Muscle layer of duodenum (tissue), 2 donors: Measurements from ENCODE around the gene DHX8.

Experiments
- H3K27ac ChIP-seq: one replicate; pipeline ENCODE4 v1.7.0; 2013; ENCODE audit warnings: mild to moderate bottlenecking, low read length
- H3K27me3 ChIP-seq: one replicate; pipeline ENCODE4 v1.7.0; 2013; ENCODE audit warnings: low read depth, mild to moderate bottlenecking, control low read depth, low read length
- H3K36me3 ChIP-seq, 2 donors: one replicate each; pipeline ENCODE4 v1.7.0; 2013; ENCODE audit warnings: low read length in 2 of 2, control low read depth in 1 of 2, mild to moderate bottlenecking in 1 of 2; ENCODE audit not compliant: insufficient read depth in 2 of 2, control insufficient read depth in 1 of 2
- H3K4me1 ChIP-seq, 2 donors: one replicate each; pipeline ENCODE4 v1.7.0; 2013; ENCODE audit warnings: low read length in 2 of 2, mild to moderate bottlenecking in 2 of 2, control low read depth in 1 of 2, moderate library complexity in 1 of 2; ENCODE audit not compliant: insufficient read depth in 2 of 2, control insufficient read depth in 1 of 2
- H3K4me3 ChIP-seq, 2 donors: one replicate each; pipeline ENCODE4 v1.7.0; 2013; ENCODE audit warnings: low read length in 2 of 2, low read depth in 1 of 2, mild to moderate bottlenecking in 1 of 2
- H3K9me3 ChIP-seq, 2 donors: one replicate each; pipeline ENCODE4 v1.7.0; 2013; ENCODE audit warnings: low read length in 2 of 2, control low read depth in 1 of 2, mild to moderate bottlenecking in 1 of 2; ENCODE audit not compliant: control insufficient read depth in 1 of 2
- donor health status: healthy.

Gene DHX8

GRCh38 chr17:43483674-43484551 is at the start of gene DHX8:
Gene DHX8 (plus strand): TSS chr17:43483975. CDS start chr17:43484038, 63 bp downstream.
- H3K4me1 ChIP-seq: peaks cover 15 to 28% of the 10 kb centered on the region in 2 donors
- H3K9me3 ChIP-seq: no peaks in the 10 kb centered on the region
- H3K27ac ChIP-seq: peak within 1 kb of the TSS; percentile 93
- H3K36me3 ChIP-seq: no peaks in the 10 kb centered on the region
- no peaks in the 10 kb centered on the region for H3K27me3 ChIP-seq
- peak within 1 kb of the TSS; percentile 79 to 100 for H3K4me3 ChIP-seq

GRCh38 chr17:43434902-43435319 is 48.9 kb upstream of the DHX8 start:
- Histone ChIP-seq H3K27me3 (no peaks in the 10 kb centered on the region), H3K4me3 (no peak overlapping the region), H3K4me1 (peaks cover 0 to 18% of the 10 kb centered on the region in 2 donors), H3K27ac (no peak overlapping the region), H3K36me3 (no peaks in the 10 kb centered on the region), H3K9me3 (no peaks in the 10 kb centered on the region)

GRCh38 chr17:43437756-43438155 is 46.0 kb upstream of the DHX8 start:
- Histone ChIP-seq H3K4me3 (no peak overlapping the region), H3K36me3 (no peaks in the 10 kb centered on the region), H3K27ac (no peak overlapping the region), H3K27me3 (no peaks in the 10 kb centered on the region), H3K4me1 (no peaks in the 10 kb centered on the region), H3K9me3 (no peaks in the 10 kb centered on the region)

GRCh38 chr17:43438626-43439025 is 45.1 kb upstream of the DHX8 start:
- H3K27me3 ChIP-seq: no peaks in the 10 kb centered on the region
- H3K4me1 ChIP-seq: no peaks in the 10 kb centered on the region
- H3K36me3 ChIP-seq: no peaks in the 10 kb centered on the region
- H3K4me3 ChIP-seq: no peak overlapping the region
- H3K27ac ChIP-seq: no peak overlapping the region
- no peaks in the 10 kb centered on the region for H3K9me3 ChIP-seq

- H3K27me3 ChIP-seq: no peaks in the 10 kb centered on the region
- H3K27ac ChIP-seq: no peak overlapping the region
- no peak overlapping the region for H3K4me3 ChIP-seq
- no peaks in the 10 kb centered on the region for H3K4me1 ChIP-seq
- no peaks in the 10 kb centered on the region for H3K36me3 ChIP-seq
- H3K9me3 ChIP-seq: no peaks in the 10 kb centered on the region
Measured at GRCh38 chr17:43439041-43439440, 44.7 kb upstream of the DHX8 start.

- Histone ChIP-seq H3K36me3 (no peaks in the 10 kb centered on the region), H3K4me3 (no peak overlapping the region), H3K9me3 (no peaks in the 10 kb centered on the region), H3K4me1 (no peaks in the 10 kb centered on the region), H3K27ac (no peak overlapping the region), H3K27me3 (no peaks in the 10 kb centered on the region)
Measured at GRCh38 chr17:43442711-43443110, 41.1 kb upstream of the DHX8 start.

- H3K4me1 ChIP-seq: no peaks in the 10 kb centered on the region
- H3K9me3 ChIP-seq: no peaks in the 10 kb centered on the region
- H3K27me3 ChIP-seq: no peaks in the 10 kb centered on the region
- no peak overlapping the region for H3K27ac ChIP-seq
- H3K4me3 ChIP-seq: no peak overlapping the region
- H3K36me3 ChIP-seq: no peaks in the 10 kb centered on the region
Measured at GRCh38 chr17:43443381-43443780, 40.4 kb upstream of the DHX8 start.

- H3K27ac ChIP-seq: no peak overlapping the region
- H3K36me3 ChIP-seq: no peaks in the 10 kb centered on the region
- no peaks in the 10 kb centered on the region for H3K4me1 ChIP-seq
- H3K4me3 ChIP-seq: no peak overlapping the region
- H3K9me3 ChIP-seq: no peaks in the 10 kb centered on the region
- H3K27me3 ChIP-seq: no peaks in the 10 kb centered on the region
Measured at GRCh38 chr17:43444223-43445008, 39.4 kb upstream of the DHX8 start.

- Histone ChIP-seq H3K4me3 (no peak overlapping the region), H3K27ac (no peak overlapping the region), H3K9me3 (no peaks in the 10 kb centered on the region), H3K27me3 (no peaks in the 10 kb centered on the region), H3K4me1 (no peaks in the 10 kb centered on the region), H3K36me3 (no peaks in the 10 kb centered on the region)
Measured at GRCh38 chr17:43445009-43445589, 38.7 kb upstream of the DHX8 start.

GRCh38 chr17:43446773-43447172 is 37.0 kb upstream of the DHX8 start:
- no peaks in the 10 kb centered on the region for H3K36me3 ChIP-seq
- no peaks in the 10 kb centered on the region for H3K27me3 ChIP-seq
- H3K9me3 ChIP-seq: no peaks in the 10 kb centered on the region
- H3K4me3 ChIP-seq: no peak overlapping the region
- H3K27ac ChIP-seq: no peak overlapping the region
- H3K4me1 ChIP-seq: no peaks in the 10 kb centered on the region

GRCh38 chr17:43448720-43449469 is 34.9 kb upstream of the DHX8 start:
- no peak overlapping the region for H3K4me3 ChIP-seq
- H3K9me3 ChIP-seq: no peaks in the 10 kb centered on the region
- H3K27me3 ChIP-seq: no peaks in the 10 kb centered on the region
- no peaks in the 10 kb centered on the region for H3K4me1 ChIP-seq
- no peaks in the 10 kb centered on the region for H3K36me3 ChIP-seq
- H3K27ac ChIP-seq: no peak overlapping the region
